Neural progenitor cell (in vitro differentiated cells): ENCODE measurements around the gene ABCC1. TPM values are rescaled to one million over a fixed set of nuclear protein-coding genes. Genes with fewer than 3 reads are reported as not detected.

ENCODE experiments used
- DNase-seq: peaks from one replicate; pipeline ENCODE4 v3.0.0-alpha.2; 2016; ENCODE audit warnings: low spot score
- H2AFZ ChIP-seq: fragments of 200-600 bp; sonication (generic); replicated peaks from 2 replicates; pipeline ENCODE4 v1.6.1; 2016; ENCODE audit warnings: antibody characterized with exemption
- H3F3A ChIP-seq: fragments of 200-600 bp; sonication (generic); 2 replicates; pipeline ENCODE4 v1.6.1; 2016; ENCODE audit warnings: antibody characterized with exemption, low read depth
- H3K27ac ChIP-seq: fragments of 200-600 bp; sonication (generic); 2 replicates; pipeline ENCODE4 v1.5.1; 2016; ENCODE audit warnings: mild to moderate bottlenecking
- H3K27me3 ChIP-seq: fragments of 200-600 bp; sonication (generic); 2 replicates; pipeline ENCODE4 v1.6.1; 2016; ENCODE audit warnings: mild to moderate bottlenecking, moderate library complexity
- H3K36me3 ChIP-seq: fragments of 200-600 bp; sonication (generic); 2 replicates; pipeline ENCODE4 v1.5.1; 2016
- H3K4me1 ChIP-seq: fragments of 200-600 bp; sonication (generic); 2 replicates; pipeline ENCODE4 v1.6.1; 2016; ENCODE audit warnings: mixed run types
- H3K4me2 ChIP-seq: fragments of 200-600 bp; sonication (generic); 2 replicates; pipeline ENCODE4 v1.6.1; 2016
- H3K4me3 ChIP-seq: fragments of 200-600 bp; sonication (generic); 2 replicates; pipeline ENCODE4 v1.5.1; 2016
- H3K79me2 ChIP-seq: fragments of 200-600 bp; sonication (generic); 2 replicates; pipeline ENCODE4 v1.6.1; 2016; ENCODE audit warnings: low read depth
- H3K9ac ChIP-seq: fragments of 200-600 bp; sonication (generic); 2 replicates; pipeline ENCODE4 v1.6.1; 2016
- H3K9me3 ChIP-seq: fragments of 200-600 bp; sonication (generic); 2 replicates; pipeline ENCODE4 v1.5.1; 2016; ENCODE audit warnings: low read depth
- H4K20me1 ChIP-seq: fragments of 200-600 bp; sonication (generic); 2 replicates; pipeline ENCODE4 v1.6.1; 2016; ENCODE audit warnings: low read depth
- H3K27ac Mint-ChIP-seq: 3 replicates; pipeline ENCODE4 v1.8.0; 2021; ENCODE audit warnings: mixed read lengths
- H3K27me3 Mint-ChIP-seq: 2 replicates; pipeline ENCODE4 v1.8.0; 2022; ENCODE audit warnings: low read depth, mild to moderate bottlenecking, inconsistent platforms, moderate library complexity, mixed read lengths; ENCODE audit not compliant: insufficient read depth
- H3K36me3 Mint-ChIP-seq: 3 replicates; pipeline ENCODE4 v1.8.0; 2021; ENCODE audit warnings: mixed read lengths
- H3K4me1 Mint-ChIP-seq: 3 replicates; pipeline ENCODE4 v1.8.0; 2021; ENCODE audit warnings: mixed read lengths
- H3K4me3 Mint-ChIP-seq: 3 replicates; pipeline ENCODE4 v1.8.0; 2021; ENCODE audit warnings: mild to moderate bottlenecking, moderate library complexity, mixed read lengths
- H3K9me3 Mint-ChIP-seq: 3 replicates; pipeline ENCODE4 v1.8.0; 2020; ENCODE audit warnings: mixed read lengths
- CTCF ChIP-seq: fragments of 200-600 bp; sonication (generic); IDR thresholded peaks from 2 replicates; pipeline ENCODE4 v1.5.1; 2017; ENCODE audit warnings: antibody characterized with exemption, mild to moderate bottlenecking
- EZH2 ChIP-seq: fragments of 200-600 bp; sonication (generic); IDR thresholded peaks from 2 replicates; pipeline ENCODE4 v1.6.1; 2017; ENCODE audit warnings: antibody characterized with exemption, mild to moderate bottlenecking, moderate library complexity
- EZH2phosphoT487 ChIP-seq: fragments of 200-600 bp; sonication (generic); IDR thresholded peaks from 2 replicates; pipeline ENCODE4 v1.6.1; 2017; ENCODE audit warnings: antibody characterized with exemption
- total RNA-seq: library from RNA; depleted of rRNA; stranded (reverse); fragments of >200 nt; gene quantifications from 2 replicates; pipeline ENCODE4 v1.2.3, GENCODE V29; 2015; ENCODE audit warnings: low replicate concordance

ABCC1 gene
- total RNA-seq, 1 donor from 2014 or later = 17.5 TPM

- Histone ChIP-seq H3K27ac (peak overlapping the region; percentile 10), H3K4me2 (peak overlapping the region; percentile 36), H3K4me3 (no peak overlapping the region), H3K79me2 (peaks cover 4% of the 10 kb centered on the region), H3K4me1 (peaks cover 28% of the 10 kb centered on the region), H3F3A (peaks cover 11% of the 10 kb centered on the region), H3K9me3 (no peaks in the 10 kb centered on the region), H3K9ac (no peak overlapping the region), H2AFZ (no peak overlapping the region), H3K27me3 (no peaks in the 10 kb centered on the region), H4K20me1 (peaks cover 16% of the 10 kb centered on the region), H3K36me3 (no peaks in the 10 kb centered on the region)
- Mint-ChIP-seq H3K4me1 (peaks cover 30% of the 10 kb centered on the region), H3K9me3 (no peaks in the 10 kb centered on the region), H3K27me3 (peaks cover 12% of the 10 kb centered on the region), H3K27ac (peak overlapping the region; percentile 46), H3K36me3 (no peaks in the 10 kb centered on the region), H3K4me3 (peak overlapping the region; percentile 24)
- peak; percentile 79 for DNase-seq
- TF ChIP-seq EZH2 = no peak
- TF ChIP-seq CTCF = no peak
- TF ChIP-seq EZH2phosphoT487 = no peak
Measured at GRCh38 chr16:16027728-16028310, 78.4 kb downstream of the ABCC1 start.

GRCh38 chr16:16028311-16028999, 79.0 kb downstream of the ABCC1 start:
- TF ChIP-seq EZH2 = no peak
- no peak for TF ChIP-seq EZH2phosphoT487
- no peak for TF ChIP-seq CTCF
- peaks cover 28% of the 10 kb centered on the region for H3K4me1 ChIP-seq
- no peaks in the 10 kb centered on the region for H3K27me3 ChIP-seq
- no peaks in the 10 kb centered on the region for H3K9me3 ChIP-seq
- no peak overlapping the region for H3K4me3 ChIP-seq
- peak overlapping the region; percentile 36 for H3K4me2 ChIP-seq
- Mint-ChIP-seq H3K27ac (no peak overlapping the region), H3K4me3 (no peak overlapping the region), H3K9me3 (no peaks in the 10 kb centered on the region), H3K36me3 (no peaks in the 10 kb centered on the region), H3K27me3 (peaks cover 12% of the 10 kb centered on the region), H3K4me1 (peaks cover 30% of the 10 kb centered on the region)
- H4K20me1 ChIP-seq = peaks cover 16% of the 10 kb centered on the region
- H3K36me3 ChIP-seq = no peaks in the 10 kb centered on the region
- H3K79me2 ChIP-seq = peaks cover 4% of the 10 kb centered on the region
- no peak for DNase-seq
- H2AFZ ChIP-seq = no peak overlapping the region
- peaks cover 11% of the 10 kb centered on the region for H3F3A ChIP-seq
- H3K9ac ChIP-seq = no peak overlapping the region
- H3K27ac ChIP-seq = peak overlapping the region; percentile 10

GRCh38 chr16:16029431-16030011, 80.1 kb downstream of the ABCC1 start:
- Mint-ChIP-seq H3K36me3 (no peaks in the 10 kb centered on the region), H3K9me3 (no peaks in the 10 kb centered on the region), H3K4me1 (peaks cover 30% of the 10 kb centered on the region), H3K4me3 (no peak overlapping the region), H3K27me3 (peaks cover 12% of the 10 kb centered on the region), H3K27ac (no peak overlapping the region)
- Histone ChIP-seq H3K9ac (no peak overlapping the region), H3K79me2 (peaks cover 4% of the 10 kb centered on the region), H3K4me2 (no peak overlapping the region), H3K27me3 (no peaks in the 10 kb centered on the region), H3K4me3 (no peak overlapping the region), H3K4me1 (peaks cover 28% of the 10 kb centered on the region), H3K27ac (no peak overlapping the region), H3F3A (peaks cover 11% of the 10 kb centered on the region), H4K20me1 (peaks cover 16% of the 10 kb centered on the region), H2AFZ (no peak overlapping the region), H3K9me3 (no peaks in the 10 kb centered on the region), H3K36me3 (no peaks in the 10 kb centered on the region)
- TF ChIP-seq CTCF (no peak), EZH2phosphoT487 (no peak), EZH2 (no peak)
- no peak for DNase-seq
